GM12874 (cell line): ENCODE data around the gene VRTN.

Source experiments
- CTCF ChIP-seq: IDR thresholded peaks from 2 replicates; pipeline ENCODE4 v1.5.1; 2011; ENCODE audit warnings: low read depth, mild to moderate bottlenecking, control low read depth, low read length, moderate library complexity; ENCODE audit not compliant: insufficient read depth

Gene VRTN

GRCh38 chr14:74368026-74368425, 19.8 kb downstream of the VRTN start:
- no peak for TF ChIP-seq CTCF

GRCh38 chr14:74368441-74368840, 20.2 kb downstream of the VRTN start:
- no peak for TF ChIP-seq CTCF

GRCh38 chr14:74377976-74378690, 29.9 kb downstream of the VRTN start:
- TF ChIP-seq CTCF: no peak

GRCh38 chr14:74380172-74380571, 31.9 kb downstream of the VRTN start:
- no peak for TF ChIP-seq CTCF

- TF ChIP-seq CTCF: no peak
Observed at GRCh38 chr14:74380845-74381244, 32.6 kb downstream of the VRTN start.

- no peak for TF ChIP-seq CTCF
Observed at GRCh38 chr14:74382231-74382630, 34.0 kb downstream of the VRTN start.

- TF ChIP-seq CTCF: no peak
Observed at GRCh38 chr14:74389980-74390379, 41.7 kb downstream of the VRTN start.
